ENCODE results near the gene MT1E.
A peak's percentile ranks its signal among the peaks of the same experiment; 100 is the strongest.
"Not testable (repeated sequence)": the region's sequence is repeated elsewhere in the genome, so short reads cannot be mapped to it uniquely, and the experiment has no call there.

The MT1E gene

GRCh38 chr16:56610609-56611111 is 14.9 kb upstream of the MT1E start:
- DNase-seq (ENCODE audit: insufficient read length, low spot score): no peak
- no peak for TF ChIP-seq POLR2A (IDR thresholded peaks at IDR 0.05; ENCODE audit: low read depth, low read length)
- FAIRE-seq: no peak

GRCh38 chr16:56611281-56611833 is 14.2 kb upstream of the MT1E start:
- DNase-seq (ENCODE audit: insufficient read length, low spot score) (no peak), FAIRE-seq (no peak)
- no peak for TF ChIP-seq POLR2A (IDR thresholded peaks at IDR 0.05; ENCODE audit: low read depth, low read length)

DNA sequence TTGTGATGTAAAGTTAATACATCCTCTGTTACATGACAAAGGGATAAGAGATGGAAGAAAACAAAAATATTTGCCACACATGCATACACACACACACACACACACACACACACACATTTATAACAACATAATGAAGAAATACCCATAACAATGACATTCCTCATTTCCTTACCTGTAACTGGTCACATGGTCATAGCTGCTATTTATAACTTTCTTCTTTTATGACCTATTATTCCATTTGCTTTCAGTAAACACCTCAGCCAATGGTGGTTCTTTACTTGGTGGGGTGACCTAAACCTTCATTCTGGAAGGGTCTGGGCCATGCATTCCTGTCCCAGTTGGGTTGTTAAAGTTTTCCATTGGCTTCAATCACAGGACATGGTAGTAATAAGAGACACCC is 11.9 kb upstream of the MT1E start:
- FAIRE-seq: no peak
- DNase-seq (ENCODE audit: insufficient read length, low spot score): no peak
- no peak for TF ChIP-seq POLR2A (IDR thresholded peaks at IDR 0.05; ENCODE audit: low read depth, low read length)

DNA sequence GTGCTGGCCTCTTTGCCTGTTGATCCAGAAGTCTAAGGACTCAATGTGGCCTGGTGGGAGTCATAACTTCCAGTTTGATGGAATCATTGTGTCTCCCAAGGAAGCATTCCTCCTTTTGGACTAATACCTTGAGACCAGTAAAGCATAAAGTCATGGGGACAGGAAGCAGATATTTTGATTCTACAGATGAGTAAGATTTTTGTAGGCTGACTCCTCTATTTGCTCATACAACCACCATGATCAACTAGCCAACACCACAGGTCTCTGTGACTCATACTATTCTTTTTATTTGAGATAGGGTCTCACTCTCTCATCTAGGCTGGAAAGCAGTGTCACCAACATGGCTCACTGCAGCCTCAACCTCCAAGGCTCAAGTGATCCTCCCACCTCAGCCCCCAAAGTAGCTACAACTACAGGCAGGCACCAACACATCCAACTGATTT is 11.0 kb upstream of the MT1E start:
- TF ChIP-seq POLR2A (IDR thresholded peaks at IDR 0.05; ENCODE audit: low read depth, low read length): no peak
- no peak for FAIRE-seq
- DNase-seq (ENCODE audit: insufficient read length, low spot score): peak; percentile 54

DNA sequence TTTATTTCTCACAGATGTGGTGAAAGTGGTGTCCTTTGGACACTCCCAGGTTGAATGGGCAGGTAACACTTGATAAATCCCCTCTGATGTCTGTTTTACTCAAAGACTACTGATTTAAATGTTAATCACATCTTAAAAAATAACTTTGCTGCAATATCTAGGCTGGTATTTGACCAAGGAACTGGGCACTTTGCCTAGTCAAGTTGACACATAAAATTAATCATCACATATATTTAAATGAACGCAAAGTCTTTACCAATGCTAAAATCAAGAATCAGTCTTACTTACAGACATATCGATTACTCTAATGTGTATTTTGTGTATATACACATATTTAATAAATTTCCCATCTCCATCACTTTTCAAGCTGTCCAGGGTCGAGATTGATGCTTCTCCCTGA is 10.2 kb upstream of the MT1E start:
- DNase-seq (ENCODE audit: insufficient read length, low spot score) (no peak), FAIRE-seq (no peak)
- no peak for TF ChIP-seq POLR2A (IDR thresholded peaks at IDR 0.05; ENCODE audit: low read depth, low read length)

- no peak for TF ChIP-seq POLR2A (IDR thresholded peaks at IDR 0.05; ENCODE audit: low read depth, low read length)
- no peak for DNase-seq (ENCODE audit: insufficient read length, low spot score)
- FAIRE-seq: no peak
These were observed 8.9 kb upstream of the MT1E start for GRCh38 chr16:56616608-56617211.

GRCh38 chr16:56617212-56618085 is 8.1 kb upstream of the MT1E start:
- FAIRE-seq (no peak), DNase-seq (ENCODE audit: insufficient read length, low spot score) (no peak)
- no peak for TF ChIP-seq POLR2A (IDR thresholded peaks at IDR 0.05; ENCODE audit: low read depth, low read length)

DNA sequence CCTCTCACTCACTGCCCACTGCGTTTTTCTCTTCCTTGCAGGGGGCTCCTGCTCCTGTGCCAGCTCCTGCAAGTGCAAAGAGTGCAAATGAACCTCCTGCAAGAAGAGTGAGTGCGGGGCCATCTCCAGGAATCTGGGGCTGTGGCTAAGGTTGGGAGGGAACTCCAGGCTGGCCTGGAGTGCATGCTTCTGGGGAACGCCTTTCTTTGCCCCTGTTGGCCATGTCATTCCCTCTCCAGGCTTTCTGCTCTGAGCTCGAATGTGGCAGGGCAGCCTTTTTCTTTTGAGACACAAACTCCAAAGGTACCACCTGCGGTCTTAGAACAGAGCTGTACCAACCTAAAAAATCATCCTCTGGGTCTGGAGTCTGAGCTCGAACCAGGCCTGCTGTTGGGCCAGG is 7.4 kb upstream of the MT1E start:
- no peak for FAIRE-seq
- TF ChIP-seq POLR2A (IDR thresholded peaks at IDR 0.05; ENCODE audit: low read depth, low read length): no peak
- DNase-seq (ENCODE audit: insufficient read length, low spot score): no peak

DNA sequence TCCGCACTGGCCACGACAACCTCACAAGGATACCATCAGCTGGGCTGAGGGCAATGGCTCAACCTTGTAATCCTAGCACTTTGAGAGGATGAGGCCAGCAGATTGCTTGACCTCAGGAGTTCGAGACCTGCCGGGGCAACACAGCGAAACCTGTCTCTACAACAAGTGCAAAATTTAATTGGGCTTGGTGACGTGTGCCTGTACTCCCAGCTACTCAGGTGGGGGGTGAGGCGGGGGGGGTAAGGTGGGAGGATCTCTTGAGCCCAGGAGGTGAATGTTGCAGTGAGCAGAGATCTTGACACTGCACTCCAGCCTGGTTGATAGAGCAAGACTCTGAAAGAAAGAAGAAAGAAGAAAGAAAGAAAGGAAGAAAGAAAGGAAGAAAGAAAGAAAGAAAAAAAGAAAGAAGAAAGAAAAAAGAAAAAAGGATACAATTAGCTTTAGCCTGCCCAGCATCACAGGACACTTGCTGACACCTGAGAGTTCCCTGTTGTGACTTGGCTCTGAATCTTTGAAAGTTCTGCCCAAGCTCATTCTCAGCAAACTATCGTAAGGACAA is 5.2 kb upstream of the MT1E start:
- FAIRE-seq (no peak), DNase-seq (ENCODE audit: insufficient read length, low spot score) (no peak)
- TF ChIP-seq POLR2A (IDR thresholded peaks at IDR 0.05; ENCODE audit: low read depth, low read length): no peak

- not testable (repeated sequence) for FAIRE-seq; DNase-seq (ENCODE audit: insufficient read length, low spot score)
These were observed 3.7 kb upstream of the MT1E start for GRCh38 chr16:56621665-56622445.

GRCh38 chr16:56623184-56623583 is 2.4 kb upstream of the MT1E start:
- not testable (repeated sequence) for DNase-seq (ENCODE audit: insufficient read length, low spot score); FAIRE-seq

DNA sequence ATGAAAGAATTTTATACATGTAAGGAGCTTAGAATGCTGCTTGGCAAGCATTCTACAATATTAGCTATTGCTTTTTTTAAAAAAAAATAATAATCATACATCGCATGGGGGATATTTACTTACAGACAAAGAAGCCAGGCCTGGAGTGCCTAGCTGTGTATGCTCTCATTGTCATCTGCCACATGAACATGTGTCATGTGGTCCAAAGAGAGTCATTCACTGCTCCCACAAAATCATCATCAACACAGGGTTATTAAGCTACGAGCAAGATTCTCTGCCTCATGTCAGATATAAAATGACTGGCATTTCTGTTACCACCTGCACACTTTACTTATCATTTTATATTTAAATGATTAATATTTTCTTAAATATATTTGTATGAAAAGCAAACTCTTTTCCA is 1.9 kb upstream of the MT1E start:
- TF ChIP-seq POLR2A (IDR thresholded peaks at IDR 0.05; ENCODE audit: low read depth, low read length): no peak
- DNase-seq (ENCODE audit: insufficient read length, low spot score) (no peak), FAIRE-seq (no peak)

GRCh38 chr16:56625943-56626654 is 518 bp downstream of the MT1E start:
- DNase-seq (ENCODE audit: insufficient read length, low spot score): no peak
- TF ChIP-seq POLR2A (IDR thresholded peaks at IDR 0.05; ENCODE audit: low read depth, low read length): no peak
- no peak for FAIRE-seq
